Hepatocyte (in vitro differentiated cells): Measurements from ENCODE around the gene MED13L. TPM values are rescaled to one million over a fixed set of nuclear protein-coding genes. Genes with fewer than 3 reads are reported as not detected.

Source experiments
- DNase-seq: peaks from one replicate; pipeline ENCODE4 v3.0.0-alpha.2; 2016; ENCODE audit warnings: low spot score
- H2AFZ ChIP-seq: fragments of 200-600 bp; sonication (generic); 2 replicates; pipeline ENCODE4 v1.6.0; 2016; ENCODE audit warnings: antibody characterized with exemption, mild to moderate bottlenecking
- H3K27ac ChIP-seq: fragments of 200-600 bp; sonication (generic); 2 replicates; pipeline ENCODE4 v1.5.1; 2016; ENCODE audit warnings: mild to moderate bottlenecking
- H3K27me3 ChIP-seq: fragments of 200-600 bp; sonication (generic); 2 replicates; pipeline ENCODE4 v1.6.1; 2016
- H3K36me3 ChIP-seq: fragments of 200-600 bp; sonication (generic); replicated peaks from 2 replicates; pipeline ENCODE4 v1.5.1; 2016; ENCODE audit warnings: low read depth; ENCODE audit not compliant: insufficient read depth
- H3K4me1 ChIP-seq: fragments of 200-600 bp; sonication (generic); 2 replicates; pipeline ENCODE4 v1.5.1; 2016; ENCODE audit warnings: mild to moderate bottlenecking, moderate library complexity; ENCODE audit not compliant: insufficient read depth
- H3K4me2 ChIP-seq: fragments of 200-600 bp; sonication (generic); 2 replicates; pipeline ENCODE4 v1.6.0; 2016
- H3K4me3 ChIP-seq: fragments of 200-600 bp; sonication (generic); 2 replicates; pipeline ENCODE4 v1.5.1; 2016; ENCODE audit warnings: mild to moderate bottlenecking
- H3K79me2 ChIP-seq: fragments of 200-600 bp; sonication (generic); 2 replicates; pipeline ENCODE4 v1.6.0; 2017; ENCODE audit warnings: mild to moderate bottlenecking
- H3K9me2 ChIP-seq: fragments of 200-600 bp; sonication (generic); replicated peaks from 2 replicates; pipeline ENCODE4 v1.6.0; 2017; ENCODE audit warnings: mild to moderate bottlenecking; ENCODE audit not compliant: insufficient read depth
- H3K9me3 ChIP-seq: fragments of 200-600 bp; sonication (generic); 2 replicates; pipeline ENCODE4 v1.5.1; 2016; ENCODE audit warnings: low read depth, mild to moderate bottlenecking
- H4K20me1 ChIP-seq: fragments of 200-600 bp; sonication (generic); 2 replicates; pipeline ENCODE4 v1.6.0; 2016; ENCODE audit warnings: mild to moderate bottlenecking; ENCODE audit not compliant: insufficient read depth, poor library complexity, severe bottlenecking
- CTCF ChIP-seq: fragments of 200-600 bp; sonication (generic); IDR thresholded peaks from 2 replicates; pipeline ENCODE4 v1.5.1; 2016; ENCODE audit warnings: antibody characterized with exemption, mild to moderate bottlenecking; ENCODE audit not compliant: poor library complexity
- EZH2 ChIP-seq: fragments of 200-600 bp; sonication (generic); IDR thresholded peaks from 2 replicates; pipeline ENCODE4 v1.6.1; 2016; ENCODE audit warnings: antibody characterized with exemption, mild to moderate bottlenecking, borderline replicate concordance
- EZH2phosphoT487 ChIP-seq: fragments of 200-600 bp; sonication (generic); IDR thresholded peaks from one replicate; pipeline ENCODE4 v1.6.1; 2018; ENCODE audit warnings: antibody characterized with exemption, mild to moderate bottlenecking, low read depth, moderate library complexity; ENCODE audit not compliant: unreplicated experiment, severe bottlenecking
- WGBS: methylation state at CpG from one replicate; pipeline ENCODE4 v1.1.6; 2016; ENCODE audit warnings: low lambda C conversion rate; ENCODE audit errors: missing lambda C conversion rate; 5-methylcytosine and 5-hydroxymethylcytosine counted together
- polyA plus RNA-seq: library from polyadenylated mRNA; unstranded; fragments of >200 nt; fragmentation: Nextera tagmentation; extraction: Ambion mirVana; gene quantifications from 2 replicates; pipeline ENCODE4 v1.2.1, GENCODE V29; 2016
- total RNA-seq: library from RNA; depleted of rRNA; stranded (reverse); fragments of >200 nt; gene quantifications from 2 replicates; pipeline ENCODE4 v1.2.3, GENCODE V29; 2014

Gene MED13L
- total and polyA plus RNA-seq, 2 experiments from 2014 or later, result 23.7 to 135 TPM

DNA sequence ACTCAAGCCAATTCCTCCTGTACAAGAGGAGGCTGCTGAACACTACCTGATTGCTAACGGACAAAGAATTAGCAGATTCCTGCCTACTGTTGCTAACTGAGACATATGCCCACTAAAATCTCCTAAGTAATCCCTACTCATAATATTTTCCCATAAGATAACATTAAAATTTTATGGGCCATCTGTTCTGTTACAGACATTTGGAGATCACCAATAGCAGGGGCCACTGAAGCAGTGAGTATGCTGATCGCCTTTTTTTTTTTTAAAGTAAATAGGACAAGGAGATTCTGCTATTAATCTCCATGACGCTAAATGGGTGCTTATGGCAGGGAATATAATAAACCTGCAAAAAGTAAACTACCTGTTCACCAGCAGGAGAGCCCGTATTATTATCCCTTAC is 292.9 kb downstream of the MED13L start:
- Histone ChIP-seq H3K4me1 (no peaks in the 10 kb centered on the region), H2AFZ (no peak overlapping the region), H3K36me3 (no peaks in the 10 kb centered on the region), H3K9me2 (no peaks in the 10 kb centered on the region), H3K4me3 (no peak overlapping the region), H3K79me2 (peaks cover 30% of the 10 kb centered on the region), H3K27me3 (no peaks in the 10 kb centered on the region), H3K4me2 (no peak overlapping the region), H3K9me3 (no peaks in the 10 kb centered on the region), H3K27ac (no peak overlapping the region), H4K20me1 (peaks cover 27% of the 10 kb centered on the region)
- DNase-seq, result no peak
- no peak for TF ChIP-seq EZH2
- TF ChIP-seq CTCF, result no peak
- no peak for TF ChIP-seq EZH2phosphoT487
- 68% methylated on average over 4 of the region's 4 CpGs for WGBS

DNA sequence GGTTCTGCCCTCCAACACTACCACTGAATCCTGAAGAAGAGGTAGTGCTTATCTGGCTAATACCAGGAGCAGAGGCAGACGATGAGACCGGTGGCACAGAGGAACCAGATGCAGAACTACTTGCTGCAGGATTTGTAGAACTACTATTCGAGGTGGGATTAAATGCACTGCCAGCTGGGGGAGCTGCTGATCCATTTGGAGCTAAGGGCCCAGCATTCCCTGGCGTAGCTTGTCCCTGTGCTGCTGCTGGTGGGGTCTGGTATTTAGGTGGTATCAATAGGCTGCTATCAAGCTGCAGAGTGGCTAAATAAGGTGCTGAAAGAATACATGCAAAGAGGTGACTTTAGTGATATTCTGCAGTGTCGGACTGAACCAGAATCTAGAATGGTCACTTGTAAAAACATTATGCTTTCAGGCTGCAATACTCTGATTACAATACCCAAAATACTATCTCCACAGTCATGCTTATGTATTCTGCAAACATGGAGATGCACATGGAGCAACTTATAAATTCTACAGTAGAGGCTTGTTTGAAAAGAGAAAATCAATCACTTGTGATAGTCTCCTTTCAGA is 294.2 kb downstream of the MED13L start:
- Histone ChIP-seq H3K36me3 (no peaks in the 10 kb centered on the region), H3K79me2 (peaks cover 21% of the 10 kb centered on the region), H3K9me3 (no peaks in the 10 kb centered on the region), H2AFZ (no peak overlapping the region), H3K27ac (no peak overlapping the region), H3K9me2 (no peaks in the 10 kb centered on the region), H3K4me2 (no peak overlapping the region), H3K4me1 (no peaks in the 10 kb centered on the region), H4K20me1 (peaks cover 14% of the 10 kb centered on the region), H3K4me3 (no peak overlapping the region), H3K27me3 (no peaks in the 10 kb centered on the region)
- TF ChIP-seq EZH2phosphoT487, result no peak
- peak; percentile 22 for TF ChIP-seq CTCF
- no peak for TF ChIP-seq EZH2
- WGBS, result 92% methylated on average over 5 of the region's 5 CpGs
- DNase-seq, result no peak

GRCh38 chr12:115980339-115980738 is 297.2 kb downstream of the MED13L start:
- 100% methylated on average over 3 of the region's 3 CpGs for WGBS
- Histone ChIP-seq H3K4me1 (no peaks in the 10 kb centered on the region), H3K9me2 (no peaks in the 10 kb centered on the region), H3K27me3 (no peaks in the 10 kb centered on the region), H3K9me3 (no peaks in the 10 kb centered on the region), H3K4me3 (no peak overlapping the region), H2AFZ (no peak overlapping the region), H3K4me2 (no peak overlapping the region), H3K36me3 (no peaks in the 10 kb centered on the region), H4K20me1 (peaks cover 5% of the 10 kb centered on the region), H3K27ac (no peak overlapping the region), H3K79me2 (peaks cover 14% of the 10 kb centered on the region)
- TF ChIP-seq CTCF (no peak), EZH2 (no peak), EZH2phosphoT487 (no peak)
- DNase-seq, result no peak
